NCI-H82 treated with DMSO at 0.1 percent for 48 hours (cell line): ENCODE results near the gene MEF2B.
"Not testable (repeated sequence)": the region's sequence is repeated elsewhere in the genome, so short reads cannot be mapped to it uniquely, and the experiment has no call there.

Experiments used
- DNase-seq: peaks from one replicate; lab custom pipeline; 2025; ENCODE audit not compliant: unreplicated experiment; lab: John Stamatoyannopoulos, UW

The MEF2B gene

GRCh38 chr19:19193926-19194325, 23.9 kb upstream of the MEF2B start:
- DNase-seq, result no peak

- no peak for DNase-seq
These were observed 22.9 kb upstream of the MEF2B start for GRCh38 chr19:19192910-19193423.

GRCh38 chr19:19192078-19192882, 22.2 kb upstream of the MEF2B start, which contains the start of the genes BORCS8 and RFXANK:
BORCS8 (minus strand) TSS chr19:19192152; CDS start chr19:19192117, 35 bp downstream.
RFXANK (plus strand) TSS chr19:19192258; CDS start chr19:19193947, 1,689 bp downstream.
- DNase-seq, result peak; percentile 99

- DNase-seq, result no peak
These were observed 21.7 kb upstream of the MEF2B start for GRCh38 chr19:19191768-19192077.

GRCh38 chr19:19186742-19187141, 16.7 kb upstream of the MEF2B start:
- no peak for DNase-seq

GRCh38 chr19:19185853-19186740, 16.0 kb upstream of the MEF2B start:
- DNase-seq, result peak; percentile 38

GRCh38 chr19:19181488-19181998, 11.5 kb upstream of the MEF2B start:
- no peak for DNase-seq

GRCh38 chr19:19179548-19180441, 9.7 kb upstream of the MEF2B start:
- no peak for DNase-seq

GRCh38 chr19:19176950-19177349, 6.9 kb upstream of the MEF2B start:
- DNase-seq, result no peak

GRCh38 chr19:19173243-19173642, 3.2 kb upstream of the MEF2B start:
- not testable (repeated sequence) for DNase-seq

- DNase-seq, result no peak
These were observed 1.9 kb upstream of the MEF2B start for GRCh38 chr19:19171821-19172532.

- DNase-seq, result no peak
These were observed 1.0 kb upstream of the MEF2B start for GRCh38 chr19:19170873-19171672.

- no peak for DNase-seq
These were observed 619 bp downstream of the MEF2B start for GRCh38 chr19:19169236-19170052.

- no peak for DNase-seq
These were observed 2.5 kb downstream of the MEF2B start for GRCh38 chr19:19167612-19168011.

- no peak for DNase-seq
These were observed 4.7 kb downstream of the MEF2B start for GRCh38 chr19:19165396-19165795.

- DNase-seq, result no peak
These were observed 7.6 kb downstream of the MEF2B start for GRCh38 chr19:19162495-19162894.

GRCh38 chr19:19160461-19161035, 9.5 kb downstream of the MEF2B start:
- DNase-seq, result no peak

GRCh38 chr19:19159534-19159933, 10.5 kb downstream of the MEF2B start:
- DNase-seq, result no peak
